Upper lobe of left lung (tissue), 4 donors: ENCODE results near the gene KREMEN2.

ENCODE experiments used
- POLR2AphosphoS5 ChIP-seq, 2 donors: sonication (generic); formaldehyde crosslinking; IDR thresholded peaks; one replicate each; pipeline ENCODE4 v1.5.1; 2017; ENCODE audit warnings: antibody characterized with exemption in 2 of 2
- TF ChIP-seq, protein P1 (sequence below), 6 experiments: fragments of 450-650 bp in 4 of 6; fragments of 200-600 bp in 2 of 6; sonication (generic) in 2 of 6; IDR thresholded peaks; one replicate each; pipeline ENCODE4 v1.5.1; 2016 to 2019; ENCODE audit warnings: antibody characterized with exemption in 6 of 6

DNA sequence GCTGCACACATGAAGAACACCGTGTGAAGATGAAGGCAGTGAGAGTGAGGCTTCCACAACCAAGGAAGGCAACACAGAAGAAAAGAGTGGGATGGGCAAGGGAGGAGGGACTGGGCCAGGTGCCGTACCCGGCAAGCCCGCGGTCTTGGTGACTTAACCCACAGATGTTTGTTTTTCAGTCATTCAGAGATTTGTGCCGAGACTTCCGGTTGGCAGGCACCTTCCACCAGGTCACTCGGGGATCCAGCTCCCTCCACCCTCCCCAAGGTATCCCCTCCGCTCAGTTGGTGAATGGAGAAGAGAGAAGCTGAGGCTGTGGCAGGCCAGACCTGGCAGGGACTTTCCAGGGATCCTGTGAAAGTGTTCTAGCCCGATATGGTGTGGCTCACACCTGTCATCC lies 4.9 kb upstream of the KREMEN2 start:
- TF ChIP-seq, protein P1, sequence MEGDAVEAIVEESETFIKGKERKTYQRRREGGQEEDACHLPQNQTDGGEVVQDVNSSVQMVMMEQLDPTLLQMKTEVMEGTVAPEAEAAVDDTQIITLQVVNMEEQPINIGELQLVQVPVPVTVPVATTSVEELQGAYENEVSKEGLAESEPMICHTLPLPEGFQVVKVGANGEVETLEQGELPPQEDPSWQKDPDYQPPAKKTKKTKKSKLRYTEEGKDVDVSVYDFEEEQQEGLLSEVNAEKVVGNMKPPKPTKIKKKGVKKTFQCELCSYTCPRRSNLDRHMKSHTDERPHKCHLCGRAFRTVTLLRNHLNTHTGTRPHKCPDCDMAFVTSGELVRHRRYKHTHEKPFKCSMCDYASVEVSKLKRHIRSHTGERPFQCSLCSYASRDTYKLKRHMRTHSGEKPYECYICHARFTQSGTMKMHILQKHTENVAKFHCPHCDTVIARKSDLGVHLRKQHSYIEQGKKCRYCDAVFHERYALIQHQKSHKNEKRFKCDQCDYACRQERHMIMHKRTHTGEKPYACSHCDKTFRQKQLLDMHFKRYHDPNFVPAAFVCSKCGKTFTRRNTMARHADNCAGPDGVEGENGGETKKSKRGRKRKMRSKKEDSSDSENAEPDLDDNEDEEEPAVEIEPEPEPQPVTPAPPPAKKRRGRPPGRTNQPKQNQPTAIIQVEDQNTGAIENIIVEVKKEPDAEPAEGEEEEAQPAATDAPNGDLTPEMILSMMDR (IDR thresholded peaks at IDR 0.05): no peak
- TF ChIP-seq POLR2AphosphoS5 (IDR thresholded peaks at IDR 0.05): no peak
